ENCODE results near the gene NT5C3B. TPM values are rescaled to one million over a fixed set of nuclear protein-coding genes. Genes with fewer than 3 reads are reported as not detected.

The NT5C3B gene
- total RNA-seq, 1 donor from 2014 or later = 123 TPM

GRCh38 chr17:41786227-41787020, 49.6 kb downstream of the NT5C3B start, which contains the start of gene JUP:
TSS of gene JUP (minus strand) at chr17:41786711. CDS start at chr17:41771854, 14,857 bp downstream.
- H3K27me3 Mint-ChIP-seq (ENCODE audit: low read depth) = peaks cover 29% of the 10 kb centered on the region
- DNase-seq (ENCODE audit: low read depth, low spot score) = peak; percentile 100
- H3K4me3 Mint-ChIP-seq = peak within 1 kb of the TSS; percentile 86
- H3K4me1 Mint-ChIP-seq = peaks cover 31% of the 10 kb centered on the region
- TF ChIP-seq CTCF (conservative IDR thresholded peaks at IDR 0.05) = peak; percentile 84
- no peaks in the 10 kb centered on the region for H3K36me3 Mint-ChIP-seq (ENCODE audit: low read depth)
- no peaks in the 10 kb centered on the region for H3K9me3 Mint-ChIP-seq
- H3K27ac Mint-ChIP-seq (ENCODE audit: unreplicated experiment) = no peak within 1 kb of the TSS

- TF ChIP-seq CTCF (conservative IDR thresholded peaks at IDR 0.05) = no peak
- Mint-ChIP-seq H3K27ac (ENCODE audit: unreplicated experiment) (no peak overlapping the region), H3K36me3 (ENCODE audit: low read depth) (no peaks in the 10 kb centered on the region), H3K9me3 (no peaks in the 10 kb centered on the region), H3K4me1 (peaks cover 34% of the 10 kb centered on the region), H3K27me3 (ENCODE audit: low read depth) (peaks cover 29% of the 10 kb centered on the region), H3K4me3 (peak overlapping the region; percentile 78)
- DNase-seq (ENCODE audit: low read depth, low spot score) = no peak
These were observed 50.2 kb downstream of the NT5C3B start for GRCh38 chr17:41785859-41786226.

- peaks cover 34% of the 10 kb centered on the region for H3K4me1 Mint-ChIP-seq
- no peak for TF ChIP-seq CTCF (conservative IDR thresholded peaks at IDR 0.05)
- no peaks in the 10 kb centered on the region for H3K9me3 Mint-ChIP-seq
- no peak overlapping the region for H3K27ac Mint-ChIP-seq (ENCODE audit: unreplicated experiment)
- no peaks in the 10 kb centered on the region for H3K36me3 Mint-ChIP-seq (ENCODE audit: low read depth)
- DNase-seq (ENCODE audit: low read depth, low spot score) = no peak
- peak overlapping the region; percentile 78 for H3K4me3 Mint-ChIP-seq
- H3K27me3 Mint-ChIP-seq (ENCODE audit: low read depth) = peaks cover 29% of the 10 kb centered on the region
These were observed 50.8 kb downstream of the NT5C3B start for GRCh38 chr17:41785091-41785858.

GRCh38 chr17:41784207-41784744, 51.8 kb downstream of the NT5C3B start:
- H3K27ac Mint-ChIP-seq (ENCODE audit: unreplicated experiment) = peak overlapping the region; percentile 75
- H3K9me3 Mint-ChIP-seq = no peaks in the 10 kb centered on the region
- H3K36me3 Mint-ChIP-seq (ENCODE audit: low read depth) = no peaks in the 10 kb centered on the region
- H3K27me3 Mint-ChIP-seq (ENCODE audit: low read depth) = peaks cover 25% of the 10 kb centered on the region
- H3K4me1 Mint-ChIP-seq = peaks cover 34% of the 10 kb centered on the region
- H3K4me3 Mint-ChIP-seq = peak overlapping the region; percentile 77
- no peak for DNase-seq (ENCODE audit: low read depth, low spot score)
- TF ChIP-seq CTCF (conservative IDR thresholded peaks at IDR 0.05) = no peak

- H3K4me1 Mint-ChIP-seq = peaks cover 34% of the 10 kb centered on the region
- DNase-seq (ENCODE audit: low read depth, low spot score) = no peak
- peak overlapping the region; percentile 31 for H3K27ac Mint-ChIP-seq (ENCODE audit: unreplicated experiment)
- no peak for TF ChIP-seq CTCF (conservative IDR thresholded peaks at IDR 0.05)
- peak overlapping the region; percentile 64 for H3K4me3 Mint-ChIP-seq
- no peaks in the 10 kb centered on the region for H3K9me3 Mint-ChIP-seq
- no peaks in the 10 kb centered on the region for H3K36me3 Mint-ChIP-seq (ENCODE audit: low read depth)
- peaks cover 16% of the 10 kb centered on the region for H3K27me3 Mint-ChIP-seq (ENCODE audit: low read depth)
These were observed 53.9 kb downstream of the NT5C3B start for GRCh38 chr17:41782142-41782541.
